ENCODE measurements around the gene CCDC71L. TPM values are rescaled to one million over a fixed set of nuclear protein-coding genes. Genes with fewer than 3 reads are reported as not detected.

The CCDC71L gene
- total RNA-seq, 4 donors from 2014 or later, result 23.2 to 145 (median 30.1) TPM

GRCh38 chr7:106615808-106616707 is 44.9 kb downstream of the CCDC71L start:
- intact Hi-C loops (cut with DNase I), result no loop called here
- no peaks in the 10 kb centered on the region for H3K27me3 ChIP-seq
- H3K4me1 ChIP-seq, result peaks cover 10 to 19% (median 14%) of the 10 kb centered on the region in 4 donors
- TF ChIP-seq CTCF (IDR thresholded peaks at IDR 0.05) (no peak), EP300 (IDR thresholded peaks at IDR 0.05) (no peak), POLR2A (IDR thresholded peaks at IDR 0.05; ENCODE audit: low read depth) (no peak), POLR2AphosphoS5 (IDR thresholded peaks at IDR 0.05) (no peak)
- 97% methylated on average over 3 of the region's 3 CpGs for WGBS
- H3K4me3 ChIP-seq, result no peak overlapping the region
- H3K27ac ChIP-seq (replicated peaks in 1 of 4), result no peak overlapping the region
- no peaks in the 10 kb centered on the region for H3K36me3 ChIP-seq
- DNase-seq (ENCODE audit: extremely low spot score), result no peak
- peaks cover 0 to 4% (median 0%) of the 10 kb centered on the region in 4 donors for H3K9me3 ChIP-seq

- DNase-seq (ENCODE audit: extremely low spot score), result no peak
- H3K4me3 ChIP-seq, result no peak overlapping the region
- intact Hi-C loops (cut with DNase I), result no loop called here
- no peak for TF ChIP-seq CTCF (IDR thresholded peaks at IDR 0.05)
- TF ChIP-seq EP300 (IDR thresholded peaks at IDR 0.05), result no peak
- no peak for TF ChIP-seq POLR2AphosphoS5 (IDR thresholded peaks at IDR 0.05)
- TF ChIP-seq POLR2A (IDR thresholded peaks at IDR 0.05; ENCODE audit: low read depth), result no peak
- no peaks in the 10 kb centered on the region for H3K36me3 ChIP-seq
- 46% methylated on average over 2 of the region's 2 CpGs for WGBS
- H3K27me3 ChIP-seq, result no peaks in the 10 kb centered on the region
- H3K4me1 ChIP-seq, result peaks cover 10 to 19% (median 14%) of the 10 kb centered on the region in 4 donors
- peaks cover 0 to 4% (median 0%) of the 10 kb centered on the region in 4 donors for H3K9me3 ChIP-seq
- no peak overlapping the region for H3K27ac ChIP-seq (replicated peaks in 1 of 4)
Observed at GRCh38 chr7:106614751-106615150, 46.2 kb downstream of the CCDC71L start.

GRCh38 chr7:106613848-106614560 is 47.0 kb downstream of the CCDC71L start:
- H3K27ac ChIP-seq (replicated peaks in 1 of 4), result no peak overlapping the region

GRCh38 chr7:106613279-106613678 is 47.7 kb downstream of the CCDC71L start:
- TF ChIP-seq CTCF (IDR thresholded peaks at IDR 0.05), result no peak
- TF ChIP-seq POLR2AphosphoS5 (IDR thresholded peaks at IDR 0.05), result no peak
- TF ChIP-seq EP300 (IDR thresholded peaks at IDR 0.05), result no peak
- TF ChIP-seq POLR2A (IDR thresholded peaks at IDR 0.05; ENCODE audit: low read depth), result no peak
- no peaks in the 10 kb centered on the region for H3K36me3 ChIP-seq
- H3K27me3 ChIP-seq, result no peaks in the 10 kb centered on the region
- intact Hi-C loops (cut with DNase I), result no loop called here
- peaks cover 5 to 12% (median 7%) of the 10 kb centered on the region in 4 donors for H3K4me1 ChIP-seq
- no peak overlapping the region for H3K27ac ChIP-seq (replicated peaks in 1 of 4)
- WGBS, result 94% methylated on average over 6 of the region's 6 CpGs
- H3K9me3 ChIP-seq, result peaks cover 0 to 4% (median 0%) of the 10 kb centered on the region in 4 donors
- no peak for DNase-seq (ENCODE audit: extremely low spot score)
- H3K4me3 ChIP-seq, result no peak overlapping the region

More at GRCh38 chr7:106613848-106614560, 47.0 kb downstream of the CCDC71L start:
- Histone ChIP-seq H3K4me3 (no peak overlapping the region), H3K9me3 (peaks cover 0 to 4% (median 0%) of the 10 kb centered on the region in 4 donors), H3K27me3 (no peaks in the 10 kb centered on the region), H3K36me3 (no peaks in the 10 kb centered on the region), H3K4me1 (peaks cover 10 to 19% (median 14%) of the 10 kb centered on the region in 4 donors)
- intact Hi-C loops (cut with DNase I), result no loop called here
- no peak for DNase-seq (ENCODE audit: extremely low spot score)
- TF ChIP-seq CTCF (IDR thresholded peaks at IDR 0.05) (no peak), POLR2A (IDR thresholded peaks at IDR 0.05; ENCODE audit: low read depth) (no peak), EP300 (IDR thresholded peaks at IDR 0.05) (no peak), POLR2AphosphoS5 (IDR thresholded peaks at IDR 0.05) (no peak)
